Ramos (cell line): Measurements from ENCODE around the gene HHAT.

Experiments used
- in situ Hi-C: fragments of 300-500 bp; cut with MboI; formaldehyde crosslinking; loops from one replicate; pipeline ENCODE4 v1.14.3; 2022; ENCODE audit warnings: low sequenced_read_pairs; ENCODE audit not compliant: unreplicated experiment

The HHAT gene

GRCh38 chr1:210723646-210724045 lies 394.9 kb downstream of the HHAT start:
- in situ Hi-C loops, result no loop called here

DNA sequence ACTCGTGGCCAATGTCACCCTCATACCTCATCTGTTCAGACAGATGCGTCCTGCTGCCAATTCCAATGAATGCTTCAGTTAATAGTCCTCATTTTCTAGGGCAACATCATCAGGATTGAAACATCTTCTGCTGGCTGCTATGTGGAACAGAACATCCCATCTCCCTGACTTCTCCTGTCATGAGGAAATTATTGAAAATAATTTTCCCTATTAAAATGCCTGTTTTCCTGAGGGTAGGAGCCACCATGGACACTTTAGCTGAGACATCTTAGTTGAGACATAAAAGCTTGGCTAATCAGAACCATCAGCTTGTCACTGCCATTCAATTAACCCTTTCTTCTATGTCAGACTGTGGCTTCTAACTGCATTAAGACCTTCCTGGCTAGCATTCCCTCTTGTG lies 396.1 kb downstream of the HHAT start:
- in situ Hi-C loops, result no loop called here
